D721Med (cell line): Measurements from ENCODE around the gene CAPN11.

ENCODE experiments used
- DNase-seq: peaks from one replicate; pipeline ENCODE4 v3.0.0; 2011; ENCODE audit warnings: low spot score; ENCODE audit not compliant: insufficient read length
- FAIRE-seq: peaks from 2 replicates; lab custom pipeline; 2011; peaks lifted over from hg19 to GRCh38; lab: Jason Lieb, UNC
- CTCF ChIP-seq: IDR thresholded peaks from 2 replicates; pipeline ENCODE4 v1.5.1; 2012; ENCODE audit warnings: mild to moderate bottlenecking, control low read depth; ENCODE audit not compliant: insufficient read depth; ENCODE audit errors: missing control alignments

Gene CAPN11

GRCh38 chr6:44123544-44123943 lies 35.1 kb upstream of the CAPN11 start:
- no peak for TF ChIP-seq CTCF
- FAIRE-seq = no peak
- no peak for DNase-seq

- no peak for TF ChIP-seq CTCF
- FAIRE-seq = no peak
These were observed 32.1 kb upstream of the CAPN11 start for GRCh38 chr6:44126320-44127149.

DNA sequence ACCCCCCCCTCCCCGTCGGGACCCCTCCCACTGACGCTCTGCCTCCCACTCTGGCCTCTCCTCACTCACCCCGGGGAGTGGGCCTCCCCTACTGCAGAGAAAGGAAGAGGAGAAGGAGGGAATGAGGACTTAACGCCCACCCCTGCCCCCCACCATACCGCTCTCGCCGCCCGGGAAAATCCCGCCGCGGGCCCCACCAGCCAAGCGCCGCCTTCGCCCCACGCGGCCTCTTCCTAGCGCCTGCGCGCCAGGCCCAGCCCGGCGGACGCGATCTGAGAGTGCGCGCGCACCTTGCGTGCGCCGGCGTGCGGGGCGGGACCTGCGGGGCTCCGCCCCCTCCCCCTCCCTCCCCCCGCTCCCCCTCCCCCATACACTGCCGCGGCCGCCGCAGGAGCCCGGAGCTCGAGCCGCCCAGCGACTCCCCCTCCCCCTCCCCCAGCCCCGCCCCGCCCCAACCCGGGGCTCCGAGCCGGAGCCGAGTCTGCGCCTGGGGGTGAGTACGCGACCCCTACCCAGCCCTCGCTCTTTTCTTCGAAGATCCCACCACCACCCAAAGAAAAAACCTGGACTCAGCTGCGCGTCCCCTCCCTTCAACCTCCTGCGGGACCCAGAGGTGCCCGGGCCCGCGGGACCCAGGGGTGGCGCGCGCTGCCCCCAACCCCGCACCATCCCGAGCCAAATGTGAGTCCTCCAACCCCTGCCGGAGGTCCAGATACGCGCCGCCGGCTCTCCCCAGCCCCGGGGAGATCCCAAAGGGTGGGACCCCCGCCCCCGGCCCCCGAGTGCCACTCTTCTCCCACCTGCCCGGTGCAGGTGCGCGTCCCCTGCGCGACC lies 31.2 kb upstream of the CAPN11 start, which contains the start of the genes MRPL14 and TMEM63B:
Gene MRPL14 (minus strand): TSS at position 267 of the 834 bp plus-strand sequence. CDS start 10,841 bp downstream, outside the sequence.
Gene TMEM63B (plus strand): TSS at position 369 of the 834 bp plus-strand sequence. CDS start 7,031 bp downstream, outside the sequence.
- no peak for FAIRE-seq
- TF ChIP-seq CTCF = no peak
- peak; percentile 96 for DNase-seq

More at GRCh38 chr6:44126320-44127149, 32.1 kb upstream of the CAPN11 start:
- DNase-seq = no peak

DNA sequence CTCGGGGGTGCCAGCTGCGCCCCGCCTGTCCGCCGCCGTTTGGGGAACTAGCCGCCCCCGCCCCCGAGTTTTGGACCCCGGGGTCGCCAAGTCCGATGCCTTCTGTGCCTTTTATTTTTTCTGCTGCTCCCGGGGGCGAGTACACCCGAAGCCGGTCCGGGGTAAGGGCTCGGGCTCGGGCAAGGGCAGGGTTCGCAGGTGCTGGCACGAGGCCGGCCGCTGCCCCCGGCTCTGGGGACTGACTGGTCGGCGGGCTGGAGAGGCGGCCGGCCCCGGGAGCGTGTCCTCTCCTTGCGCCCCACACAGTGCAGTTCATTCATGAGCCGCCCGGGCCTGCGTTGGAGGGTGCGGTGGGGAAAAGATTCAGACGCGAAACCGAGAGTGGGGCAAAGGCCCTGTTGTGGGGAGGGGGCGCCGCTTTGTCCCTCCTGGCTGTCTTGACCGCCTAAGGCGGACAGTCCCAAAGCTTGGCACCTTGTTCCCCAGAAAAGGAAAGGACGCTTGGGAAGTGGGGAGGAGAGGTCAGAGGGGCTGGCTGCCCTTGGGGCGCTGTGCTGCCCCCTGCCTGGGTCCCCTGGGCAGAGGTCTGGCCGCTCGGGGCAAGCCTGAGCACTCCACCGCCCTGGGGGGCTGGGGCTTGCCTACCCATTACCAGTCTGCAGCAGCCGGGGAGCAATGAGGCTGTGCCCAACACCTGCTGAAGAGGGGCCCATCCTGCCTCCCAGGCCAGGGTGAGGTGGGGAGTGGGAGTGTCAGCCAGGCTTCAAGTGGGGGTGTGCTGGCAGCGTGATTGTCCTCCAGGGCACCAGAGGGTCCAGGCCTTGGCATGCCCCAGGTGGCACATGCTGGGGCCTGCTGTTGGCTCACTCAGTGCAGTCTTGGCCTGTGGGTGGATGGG lies 30.4 kb upstream of the CAPN11 start:
- peak; percentile 6 for TF ChIP-seq CTCF
- no peak for DNase-seq
- no peak for FAIRE-seq

- no peak for TF ChIP-seq CTCF
- no peak for DNase-seq
- FAIRE-seq = no peak
These were observed 28.7 kb upstream of the CAPN11 start for GRCh38 chr6:44129841-44130322.

DNA sequence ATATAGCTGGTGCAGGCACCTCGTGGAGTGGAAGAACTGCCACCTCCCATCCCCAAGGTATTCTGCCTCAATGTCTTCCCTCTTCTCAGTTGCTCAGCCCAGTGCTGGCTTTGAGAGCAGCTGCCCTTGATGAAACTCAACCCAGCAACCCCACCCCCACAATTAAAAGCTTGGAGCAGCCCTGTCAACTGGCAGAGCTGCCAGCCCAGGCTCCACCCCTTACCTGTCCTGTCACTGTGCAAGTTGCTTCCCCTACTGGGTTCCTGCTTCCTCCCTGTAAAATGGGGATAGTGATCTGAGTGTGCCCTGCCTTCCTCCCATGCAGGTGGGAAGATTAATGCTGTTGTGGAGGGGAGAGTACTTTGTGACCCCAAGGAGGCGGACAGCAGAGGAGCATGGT lies 26.7 kb upstream of the CAPN11 start:
- no peak for TF ChIP-seq CTCF
- DNase-seq = no peak
- no peak for FAIRE-seq
